ENCODE measurements around the gene EHD4.

- TF ChIP-seq EZH2 (IDR thresholded peaks at IDR 0.05; ENCODE audit: low read length, missing control alignments), result no peak
- no peak for TF ChIP-seq CTCF (conservative IDR thresholded peaks at IDR 0.05 in 1 of 2, IDR thresholded peaks at IDR 0.05 in 1 of 2; ENCODE audit: low read depth in 1 of 2, low read length in 2 of 2)
Measured at GRCh38 chr15:41852736-41853590, 119.4 kb downstream of the EHD4 start.

Measured in fibroblast of lung (primary cell).